OCI-LY7 (cell line): ENCODE data around the gene CDK14. TPM values are rescaled to one million over a fixed set of nuclear protein-coding genes. Genes with fewer than 3 reads are reported as not detected.

ENCODE experiments used
- BruUV-seq: library from RNA; stranded (reverse); fragments of 400-500 nt; replicated peaks from 2 replicates; lab custom pipeline; 2021; lab: Mats Ljungman, UMichigan
- CTCF ChIA-PET: fragments of 300-600 bp; sonication (Branson Sonifier 250); formaldehyde crosslinking; loops from one replicate; lab custom pipeline; 2022; ENCODE audit warnings: antibody characterized with exemption; ENCODE audit not compliant: unreplicated experiment; lab: Charles Lee
- POLR2A ChIA-PET: fragments of 300-600 bp; sonication (Branson Sonifier 250); formaldehyde crosslinking; loops from one replicate; lab custom pipeline; 2022; ENCODE audit warnings: antibody characterized with exemption; lab: Charles Lee
- DNase-seq: peaks from one replicate; pipeline ENCODE4 v3.0.0-alpha.2; 2015; ENCODE audit warnings: low spot score
- H2AFZ ChIP-seq: fragments of 200-600 bp; sonication (generic), shearing (Covaris generic); 2 replicates; pipeline ENCODE4 v1.6.1; 2014; ENCODE audit warnings: mild to moderate bottlenecking, antibody characterized with exemption, low read length, moderate library complexity
- H3K27ac ChIP-seq: fragments of 200-600 bp; sonication (generic); 2 replicates; pipeline ENCODE4 v1.5.1; 2014; ENCODE audit warnings: mixed run types, low read depth, mild to moderate bottlenecking, moderate library complexity, low read length, inconsistent platforms; ENCODE audit not compliant: poor library complexity, severe bottlenecking
- H3K36me3 ChIP-seq: fragments of 200-600 bp; sonication (generic); 2 replicates; pipeline ENCODE4 v1.6.1; 2014; ENCODE audit warnings: mild to moderate bottlenecking, antibody characterized with exemption, low read length, moderate library complexity, mixed read lengths; ENCODE audit not compliant: insufficient read depth
- H3K4me1 ChIP-seq: fragments of 200-600 bp; sonication (generic); 2 replicates; pipeline ENCODE4 v1.5.1; 2014; ENCODE audit warnings: mild to moderate bottlenecking, low read length; ENCODE audit not compliant: insufficient read depth, poor library complexity, severe bottlenecking
- H3K4me2 ChIP-seq: fragments of 200-600 bp; sonication (generic); 2 replicates; pipeline ENCODE4 v1.6.1; 2014; ENCODE audit warnings: mild to moderate bottlenecking, low read length
- H3K4me3 ChIP-seq: fragments of 200-600 bp; sonication (generic); 2 replicates; pipeline ENCODE4 v1.5.1; 2014; ENCODE audit warnings: mild to moderate bottlenecking, low read depth, low read length; ENCODE audit not compliant: poor library complexity, severe bottlenecking
- H3K79me2 ChIP-seq: fragments of 200-600 bp; sonication (generic); 2 replicates; pipeline ENCODE4 v1.6.1; 2016; ENCODE audit warnings: low read depth, mild to moderate bottlenecking, low read length, moderate library complexity, mixed read lengths; ENCODE audit not compliant: insufficient read depth
- H3K9me2 ChIP-seq: fragments of 200-600 bp; sonication (generic); 2 replicates; pipeline ENCODE4 v1.6.1; 2016; ENCODE audit warnings: mild to moderate bottlenecking, low read length, mixed read lengths; ENCODE audit not compliant: insufficient read depth
- H3K9me3 ChIP-seq: fragments of 200-600 bp; sonication (generic); 2 replicates; pipeline ENCODE4 v1.6.1; 2014; ENCODE audit warnings: mild to moderate bottlenecking, mixed run types, low read length, mixed read lengths
- H4K20me1 ChIP-seq: fragments of 200-600 bp; sonication (generic); 2 replicates; pipeline ENCODE4 v1.6.1; 2014; ENCODE audit warnings: mild to moderate bottlenecking, antibody characterized with exemption, low read length, moderate library complexity, mixed read lengths; ENCODE audit not compliant: insufficient read depth
- CTCF ChIP-seq: fragments of 200-600 bp; sonication (generic); conservative IDR thresholded peaks from 2 replicates; pipeline ENCODE4 v1.5.1; 2014; ENCODE audit warnings: mild to moderate bottlenecking, antibody characterized with exemption, low read length, moderate library complexity, mixed read lengths
- EZH2phosphoT487 ChIP-seq: fragments of 200-600 bp; sonication (generic); IDR thresholded peaks from 2 replicates; pipeline ENCODE4 v1.6.1; 2018; ENCODE audit warnings: low read depth, borderline replicate concordance, mild to moderate bottlenecking, mixed run types, antibody characterized with exemption, low read length, moderate library complexity, mixed read lengths
- intact Hi-C: fragments of 100-400 bp; cut with micrococcal nuclease; formaldehyde crosslinking; loops from one replicate; pipeline ENCODE4 v1.10.0; 2022; ENCODE audit not compliant: unreplicated experiment
- total RNA-seq, 2 experiments: library from RNA; depleted of rRNA in 1 of 2; stranded (reverse); fragments of >200 nt in 1 of 2; shearing (Covaris generic) in 1 of 2; gene quantifications; 2 replicates each; pipeline ENCODE4 v1.2.3, GENCODE V29; 2014 to 2022

CDK14 gene
- total RNA-seq, 2 experiments from 2014 or later, result 90.7 to 111 TPM

GRCh38 chr7:90788052-90788451 is 191.9 kb downstream of the CDK14 start:
- Histone ChIP-seq H4K20me1 (no peaks in the 10 kb centered on the region), H3K9me3 (peaks cover 19% of the 10 kb centered on the region), H3K27ac (no peak overlapping the region), H2AFZ (no peak overlapping the region), H3K4me1 (no peaks in the 10 kb centered on the region), H3K4me2 (no peak overlapping the region), H3K9me2 (no peaks in the 10 kb centered on the region), H3K36me3 (peaks cover 62% of the 10 kb centered on the region), H3K4me3 (no peak overlapping the region), H3K79me2 (peaks cover 52% of the 10 kb centered on the region; the same call in 1 of the 2 replicates)
- POLR2A ChIA-PET, result interaction anchor here (0.6 kb wide), 1 partner anchor 150 kb away, joined by 3 read pairs; no protein-coding TSS in a partner anchor
- intact Hi-C loops, result no loop called here
- TF ChIP-seq CTCF (no peak), EZH2phosphoT487 (no peak)
- no TSS peak for BruUV-seq
- CTCF ChIA-PET, result no interaction called here
- DNase-seq, result no peak

- Histone ChIP-seq H3K36me3 (peaks cover 64% of the 10 kb centered on the region), H4K20me1 (no peaks in the 10 kb centered on the region), H3K79me2 (peaks cover 36% of the 10 kb centered on the region; the same call in 1 of the 2 replicates), H3K27ac (no peak overlapping the region), H2AFZ (no peak overlapping the region), H3K9me3 (peaks cover 17% of the 10 kb centered on the region), H3K4me1 (no peaks in the 10 kb centered on the region), H3K4me3 (no peak overlapping the region), H3K9me2 (no peaks in the 10 kb centered on the region), H3K4me2 (no peak overlapping the region)
- intact Hi-C loops, result no loop called here
- POLR2A ChIA-PET, result interaction anchor here (0.7 kb wide), 2 partner anchors 345 to 1561 kb away, joined by 3 to 5 read pairs; no protein-coding TSS in a partner anchor
- CTCF ChIA-PET, result no interaction called here
- DNase-seq, result no peak
- TF ChIP-seq EZH2phosphoT487 (no peak), CTCF (no peak)
- BruUV-seq, result no TSS peak
Observed at GRCh38 chr7:90789736-90790306, 193.7 kb downstream of the CDK14 start.

GRCh38 chr7:90791596-90791995 is 195.5 kb downstream of the CDK14 start:
- H3K4me2 ChIP-seq, result no peak overlapping the region
- POLR2A ChIA-PET, result no interaction called here
- CTCF ChIA-PET, result no interaction called here
- DNase-seq, result no peak
- H3K9me3 ChIP-seq, result peaks cover 21% of the 10 kb centered on the region
- H3K4me1 ChIP-seq, result no peaks in the 10 kb centered on the region
- no peak overlapping the region for H3K27ac ChIP-seq
- no peaks in the 10 kb centered on the region for H4K20me1 ChIP-seq
- H3K9me2 ChIP-seq, result no peaks in the 10 kb centered on the region
- H3K4me3 ChIP-seq, result no peak overlapping the region
- H2AFZ ChIP-seq, result no peak overlapping the region
- intact Hi-C loops, result no loop called here
- H3K79me2 ChIP-seq, result peaks cover 35% of the 10 kb centered on the region; the same call in 1 of the 2 replicates
- BruUV-seq, result no TSS peak
- TF ChIP-seq CTCF (no peak), EZH2phosphoT487 (no peak)
- H3K36me3 ChIP-seq, result peaks cover 68% of the 10 kb centered on the region
